H1 (cell line): ENCODE data around the gene BSG.

Experiments
- BACH1 ChIP-seq: IDR thresholded peaks from 2 replicates; pipeline ENCODE4 v1.6.1; 2012; ENCODE audit warnings: low read length, improper control_type of control experiment
- BRCA1 ChIP-seq: IDR thresholded peaks from 2 replicates; pipeline ENCODE4 v1.6.1; 2012; ENCODE audit warnings: low read depth, low read length, improper control_type of control experiment
- CHD2 ChIP-seq: IDR thresholded peaks from 2 replicates; pipeline ENCODE4 v1.6.1; 2012; ENCODE audit warnings: low read length, improper control_type of control experiment
- CREB1 ChIP-seq: IDR thresholded peaks from 2 replicates; pipeline ENCODE4 v1.6.1; 2012; ENCODE audit warnings: inconsistent platforms
- CTCF ChIP-seq, 3 experiments: IDR thresholded peaks; 1 replicate in 2 of 3; 2 replicates in 1 of 3; pipeline versions ENCODE4 v1.5.1 to v1.6.1; 2011; ENCODE audit warnings: low read length in 3 of 3, mild to moderate bottlenecking in 3 of 3, inconsistent platforms in 2 of 3, low read depth in 1 of 3, moderate library complexity in 1 of 3; ENCODE audit not compliant: insufficient read depth in 1 of 3; ENCODE audit errors: control extremely low read depth in 1 of 3
- KDM1A ChIP-seq: fragments of 200-600, 300-600 bp; sonication (generic); IDR thresholded peaks from 2 replicates; pipeline ENCODE4 v1.7.1; 2016; ENCODE audit warnings: mild to moderate bottlenecking, low read length, borderline replicate concordance
- SIX5 ChIP-seq: IDR thresholded peaks from 2 replicates; pipeline ENCODE4 v1.6.1; 2011; ENCODE audit warnings: mild to moderate bottlenecking, low read depth, low read length

- TF ChIP-seq CTCF (IDR thresholded peaks at IDR 0.05; ENCODE audit: control extremely low read depth in 1 of 3, insufficient read depth in 1 of 3, low read depth in 1 of 3, low read length in 3 of 3) (no peak), CREB1 (no peak), SIX5 (no peak), CHD2 (no peak), BACH1 (no peak), BRCA1 (no peak), KDM1A (no peak)
Observed at GRCh38 chr19:555474-555808, 17.0 kb upstream of the BSG start.
